ENCODE data around the gene ATAD1.
"Not testable (repeated sequence)": the region's sequence is repeated elsewhere in the genome, so short reads cannot be mapped to it uniquely, and the experiment has no call there.

Gene ATAD1

GRCh38 chr10:87845624-87845998, 27.6 kb upstream of the ATAD1 start:
- DNase-seq: no peak

DNA sequence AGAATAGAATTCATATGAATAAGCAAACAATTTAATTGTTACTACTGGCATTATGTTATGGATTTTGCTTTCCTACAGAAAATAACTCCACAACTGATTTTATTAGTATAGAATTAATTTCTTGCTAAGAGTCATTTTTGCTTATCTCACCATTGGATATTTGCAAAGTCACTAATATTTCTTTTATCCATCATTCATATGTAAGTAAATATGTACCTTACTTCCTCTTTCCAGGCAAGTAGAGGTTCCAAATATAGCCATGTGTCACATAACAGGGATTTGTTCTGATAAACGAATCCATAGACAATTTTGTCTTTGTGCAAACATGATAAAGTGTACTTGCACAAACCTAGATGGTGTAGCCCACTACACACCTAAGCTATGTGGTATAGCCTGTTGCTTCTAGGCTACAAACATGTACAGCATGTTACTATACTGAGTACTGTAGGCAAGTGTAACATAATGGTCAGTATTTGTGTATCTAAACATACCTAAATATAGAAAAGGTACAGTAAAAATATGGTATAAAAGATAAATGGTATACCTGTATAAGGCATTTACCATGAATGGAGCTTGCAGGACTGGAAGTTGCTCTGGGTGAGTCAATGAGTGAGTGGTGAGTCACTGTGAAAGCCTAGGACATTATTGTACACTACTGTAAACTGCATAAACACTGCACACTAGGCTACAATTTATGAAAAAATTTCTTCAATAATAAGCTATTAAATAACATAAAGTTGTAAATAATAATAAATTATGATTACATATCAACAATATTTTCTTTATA, 27.0 kb upstream of the ATAD1 start:
- no peak for DNase-seq

DNA sequence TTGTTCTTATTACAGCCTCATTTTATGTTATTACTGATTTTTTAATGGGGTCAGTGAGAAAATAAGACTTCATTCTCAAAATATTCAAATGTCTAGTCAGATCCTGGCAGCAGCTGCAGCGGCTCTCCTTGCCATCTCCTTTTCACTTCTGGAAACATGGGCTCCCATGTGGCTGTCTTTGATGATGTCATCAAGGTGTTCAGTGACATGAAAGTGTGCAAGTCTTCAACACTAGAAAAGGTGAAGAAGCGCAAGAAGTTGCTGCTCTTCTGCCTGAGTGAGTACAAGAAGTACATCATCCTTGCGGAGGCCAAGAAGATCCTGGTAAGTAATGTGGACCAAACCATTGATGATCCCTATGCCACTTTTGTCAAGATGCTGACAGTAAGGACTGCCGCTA, 25.7 kb upstream of the ATAD1 start:
- no peak for DNase-seq

DNA sequence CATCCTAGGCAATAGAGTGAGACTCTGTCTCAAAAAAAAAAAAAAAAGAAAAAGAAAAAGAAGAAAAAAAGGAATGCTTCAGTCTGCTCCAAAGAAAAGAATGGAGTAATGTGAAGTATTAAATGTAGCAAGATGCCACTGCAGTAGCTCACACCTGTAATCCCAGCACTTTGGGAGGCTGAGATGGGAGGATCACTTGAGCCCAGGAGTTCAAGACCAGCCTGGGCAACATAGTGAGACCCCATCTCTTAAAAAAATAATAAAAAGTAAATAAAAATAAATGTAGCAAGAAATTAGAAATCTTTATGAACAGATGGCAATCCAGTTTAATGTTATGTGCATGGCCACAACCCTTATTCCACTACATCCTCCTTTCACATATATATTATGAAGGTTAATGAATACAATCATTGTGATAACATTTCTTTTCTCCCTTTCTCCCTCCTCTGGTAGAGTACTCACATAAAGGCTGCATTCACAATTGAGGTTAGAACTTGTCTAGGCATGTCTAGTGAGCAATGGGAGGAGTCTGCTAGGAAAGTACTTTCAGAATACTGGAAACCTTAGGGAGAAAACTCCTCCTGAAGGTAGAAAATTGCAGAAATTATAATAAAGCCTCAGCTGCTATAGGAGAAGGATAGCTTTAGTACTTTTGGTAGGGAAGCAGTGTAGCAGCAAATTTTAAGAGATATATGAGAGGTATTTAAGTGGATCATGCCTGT, 24.9 kb upstream of the ATAD1 start:
- DNase-seq: no peak

DNA sequence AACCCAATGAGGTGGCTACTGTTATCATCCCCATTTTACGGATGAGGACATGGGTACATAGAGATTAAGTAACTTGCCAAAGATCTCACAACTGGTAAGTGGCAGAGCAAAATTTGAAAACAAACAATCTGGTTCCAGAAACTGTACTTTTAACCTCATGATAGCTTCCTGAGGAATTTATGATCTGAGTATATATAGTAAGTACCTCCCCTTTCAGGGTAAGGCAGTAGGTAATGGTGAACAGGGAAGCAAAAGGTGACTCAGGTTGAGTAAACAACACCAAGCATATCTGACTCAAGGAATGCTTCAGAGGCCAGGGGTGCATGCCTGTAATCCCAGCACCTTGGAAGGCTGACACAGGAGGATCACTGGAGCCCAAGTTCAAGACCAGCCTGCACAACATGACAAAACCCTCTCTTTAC, 24.2 kb upstream of the ATAD1 start:
- no peak for DNase-seq

DNA sequence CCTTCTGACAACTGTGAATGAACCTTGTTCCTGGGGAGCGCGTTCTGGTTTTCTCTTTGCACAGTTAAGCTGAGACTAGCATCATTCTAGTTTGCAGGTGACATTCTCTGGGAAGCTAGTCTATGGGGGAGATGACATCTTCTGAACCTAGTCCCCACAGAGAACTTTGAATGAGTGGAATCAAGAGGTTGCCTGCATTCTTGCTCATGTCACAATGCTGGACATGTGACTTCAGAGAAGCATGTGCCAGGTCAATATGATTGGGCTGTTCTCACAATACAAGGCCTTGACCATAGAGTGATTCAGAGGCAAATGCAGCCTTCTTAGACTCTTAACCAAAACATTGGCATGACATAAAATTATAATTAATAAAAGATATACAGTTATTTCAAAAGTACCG, 23.2 kb upstream of the ATAD1 start:
- DNase-seq: no peak

DNA sequence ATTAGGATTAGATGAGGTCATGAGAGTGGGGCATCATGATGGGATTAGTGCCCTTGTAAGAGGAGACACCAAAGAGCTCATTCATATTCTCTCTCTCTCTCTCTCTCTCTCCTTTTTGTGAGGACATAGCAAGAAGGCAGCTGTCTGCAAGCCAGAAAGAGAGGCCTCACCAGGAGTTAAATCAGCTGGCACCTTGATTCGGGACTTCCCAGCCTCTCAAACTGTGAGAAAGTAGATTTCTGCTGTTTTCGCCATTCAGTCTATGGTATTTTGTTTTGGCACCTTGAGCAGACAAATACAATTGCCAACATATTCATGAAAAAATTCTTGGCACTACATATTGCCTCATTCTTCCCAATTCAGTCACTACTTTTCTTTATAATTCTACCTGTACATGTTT, 20.6 kb upstream of the ATAD1 start:
- no peak for DNase-seq

DNA sequence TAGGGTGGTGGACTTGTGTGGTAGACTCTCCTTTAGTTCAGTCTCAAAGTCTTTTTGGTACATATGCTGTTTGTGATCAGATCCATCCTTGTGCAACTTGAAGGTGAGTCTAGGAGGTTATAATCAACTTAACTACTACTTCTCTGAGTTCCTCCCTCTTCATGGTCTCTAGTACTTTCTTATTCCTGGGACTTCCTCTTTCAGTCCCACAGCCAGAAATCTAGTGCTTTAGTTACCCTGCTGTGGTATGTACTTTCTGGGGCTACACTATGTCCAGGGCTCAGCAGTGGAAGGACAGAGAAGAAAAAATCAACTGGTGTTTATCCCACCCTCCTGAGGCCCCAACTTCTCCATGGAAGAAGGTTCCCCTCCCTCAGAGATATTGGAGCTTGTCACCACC, 19.4 kb upstream of the ATAD1 start:
- no peak for DNase-seq

DNA sequence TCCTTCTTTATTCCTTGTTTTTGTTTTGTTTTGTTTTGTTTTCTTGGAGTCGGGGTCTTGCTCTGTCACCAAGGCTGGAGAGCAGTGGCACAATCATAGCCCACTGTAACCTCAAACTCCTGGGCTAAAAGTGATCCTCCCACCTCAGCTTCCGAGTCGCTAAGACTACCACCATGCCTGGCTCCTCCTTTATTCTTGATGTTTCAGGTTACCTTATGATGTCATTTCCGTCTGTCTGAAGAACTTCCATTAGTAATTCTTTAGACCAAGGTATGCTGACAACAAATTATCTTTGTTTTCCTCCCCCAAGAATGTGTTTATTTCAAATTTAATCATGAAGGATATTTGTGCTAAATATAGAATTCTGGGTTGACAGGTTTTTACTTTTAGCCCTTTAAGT, 18.1 kb upstream of the ATAD1 start:
- DNase-seq: no peak

DNA sequence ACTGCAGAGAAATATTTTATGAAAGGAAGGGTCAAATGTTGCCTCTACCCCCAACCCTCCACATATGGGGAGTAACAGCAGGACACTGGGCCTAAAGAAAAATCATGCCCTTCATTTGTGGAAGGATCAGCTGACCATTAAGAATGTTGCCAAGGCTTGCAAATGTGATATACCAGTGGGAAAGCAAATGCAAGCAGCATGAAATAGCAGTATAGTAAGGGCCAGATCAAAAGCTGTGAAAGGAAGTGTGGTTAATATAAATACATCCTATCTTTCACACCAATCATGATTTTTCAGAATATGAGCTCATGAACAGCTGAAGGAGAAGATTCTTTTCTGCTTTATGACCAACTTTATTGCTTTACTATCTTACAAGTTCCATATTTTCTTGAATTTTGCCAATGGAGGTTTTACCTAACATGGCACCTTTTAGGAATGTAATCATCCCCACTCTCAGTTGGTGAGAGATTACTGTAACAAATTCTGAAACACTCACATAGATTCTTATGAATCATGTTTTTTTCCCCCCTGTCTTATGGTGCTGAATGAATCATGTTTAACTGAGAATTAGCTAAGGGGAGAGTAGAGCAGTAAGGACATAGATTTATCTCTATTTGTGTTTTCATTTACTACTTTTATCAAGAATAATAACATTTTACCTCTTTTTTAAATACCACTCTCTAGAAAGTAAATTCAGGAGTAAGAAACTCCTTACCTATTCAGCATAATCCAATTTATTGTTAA, 12.1 kb upstream of the ATAD1 start:
- DNase-seq: no peak

DNA sequence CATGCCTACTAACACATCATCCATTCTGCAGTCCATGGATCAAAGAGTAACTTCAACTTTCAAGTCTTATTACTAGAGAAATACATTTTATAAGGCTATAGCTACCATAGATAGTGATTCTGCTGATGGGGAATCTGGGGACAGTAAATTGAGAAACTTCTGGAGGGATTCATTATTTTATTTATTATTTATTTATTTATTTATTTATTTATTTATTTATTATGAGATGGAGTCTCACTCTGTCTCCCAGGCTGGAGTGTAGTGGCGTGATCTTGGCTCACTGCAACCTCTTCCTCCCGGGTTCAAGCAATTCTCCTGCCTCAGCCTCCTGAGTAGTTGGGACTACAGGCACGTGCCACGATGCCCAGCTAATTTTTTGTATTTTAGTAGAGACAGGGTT, 11.0 kb upstream of the ATAD1 start:
- DNase-seq: not testable (repeated sequence)

DNA sequence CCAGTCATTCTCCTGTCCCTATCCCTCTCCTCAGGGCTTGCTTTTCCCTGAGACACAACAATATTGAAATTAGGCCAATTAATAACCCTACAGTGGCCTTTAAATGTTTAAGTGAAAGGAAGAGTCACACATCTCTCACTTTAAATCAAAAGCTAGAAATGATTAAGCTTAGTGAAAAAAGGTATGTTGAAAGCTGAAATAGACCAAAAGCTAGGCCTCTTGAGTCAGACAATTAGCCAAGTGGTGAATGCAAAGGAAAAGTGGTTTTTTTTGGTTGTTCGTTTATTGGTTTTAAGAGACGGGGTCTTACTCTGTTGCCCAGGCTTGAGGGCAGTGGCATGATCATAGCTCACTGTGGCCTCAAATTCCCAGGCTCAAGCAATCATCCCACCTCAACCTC, 9.7 kb upstream of the ATAD1 start:
- DNase-seq: no peak

DNA sequence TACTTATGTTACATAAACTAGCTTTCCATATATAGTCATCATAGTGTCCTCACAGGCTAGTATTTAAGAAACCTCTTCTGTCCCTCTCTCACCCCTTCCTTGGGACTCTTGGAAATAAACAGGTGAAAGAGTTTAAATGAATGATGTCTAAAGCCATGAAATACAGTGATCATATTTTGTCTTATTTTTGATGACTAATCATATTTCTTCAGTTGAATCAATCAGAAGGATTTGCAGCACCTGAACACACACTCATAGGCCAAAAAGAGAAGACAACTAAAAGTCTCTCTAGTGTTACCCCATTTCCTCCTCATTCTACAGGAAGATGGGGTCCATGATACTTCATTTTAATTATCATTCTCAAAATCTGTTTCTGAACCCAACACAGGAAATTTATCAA, 8.6 kb upstream of the ATAD1 start:
- no peak for DNase-seq

DNA sequence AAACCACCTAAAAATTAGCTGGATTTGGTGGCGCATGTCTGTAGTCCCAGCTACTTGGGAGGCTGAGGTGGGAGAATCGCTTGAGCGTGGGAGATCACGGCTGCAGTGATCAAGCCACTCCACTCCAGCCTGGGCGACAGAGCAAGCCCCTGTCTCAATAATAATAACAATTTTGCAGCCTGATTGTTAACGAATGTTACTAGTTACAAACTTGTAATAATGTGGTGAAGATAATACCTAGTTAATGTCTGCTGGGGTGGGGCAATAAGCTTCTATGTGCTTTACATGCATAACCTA, 1.2 kb upstream of the ATAD1 start:
- DNase-seq: no peak

DNA sequence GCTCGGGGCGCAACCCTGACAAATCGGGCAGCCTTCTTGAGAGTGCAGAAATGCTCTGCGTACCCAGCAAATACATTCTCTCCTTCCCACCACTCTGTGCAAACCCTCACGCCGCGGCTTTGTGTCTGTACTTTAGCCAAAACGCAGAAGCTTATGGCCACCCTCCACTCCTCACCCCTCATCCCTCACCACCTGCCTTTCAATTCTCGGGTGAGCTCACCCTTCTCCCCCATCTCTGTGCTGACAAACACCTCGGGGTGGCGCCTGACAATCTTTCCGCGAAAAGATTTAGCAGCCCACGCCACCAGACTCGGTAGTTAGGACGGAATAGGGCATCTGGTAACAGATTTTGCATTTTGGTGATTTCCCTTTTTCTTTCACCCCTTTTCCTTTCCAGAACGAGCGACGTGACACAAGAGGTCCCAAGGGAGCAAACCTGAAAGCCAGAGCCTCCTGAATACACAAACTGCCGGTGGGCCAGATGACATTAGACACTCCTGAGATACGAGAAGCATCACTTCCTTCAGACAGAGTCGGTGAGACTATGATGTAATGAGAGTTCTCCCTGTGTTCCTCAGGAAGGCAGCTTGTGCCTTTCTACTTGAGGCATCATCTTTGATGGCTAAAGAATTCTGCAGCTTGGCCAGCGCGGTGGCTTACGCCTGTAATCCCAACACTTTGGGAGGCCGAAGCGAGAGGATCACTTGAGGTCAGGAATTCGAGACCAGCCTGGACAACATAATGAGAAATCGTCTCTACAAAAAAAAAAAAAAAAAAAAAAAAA, 671 bp upstream of the ATAD1 start:
- DNase-seq: peak; percentile 77

DNA sequence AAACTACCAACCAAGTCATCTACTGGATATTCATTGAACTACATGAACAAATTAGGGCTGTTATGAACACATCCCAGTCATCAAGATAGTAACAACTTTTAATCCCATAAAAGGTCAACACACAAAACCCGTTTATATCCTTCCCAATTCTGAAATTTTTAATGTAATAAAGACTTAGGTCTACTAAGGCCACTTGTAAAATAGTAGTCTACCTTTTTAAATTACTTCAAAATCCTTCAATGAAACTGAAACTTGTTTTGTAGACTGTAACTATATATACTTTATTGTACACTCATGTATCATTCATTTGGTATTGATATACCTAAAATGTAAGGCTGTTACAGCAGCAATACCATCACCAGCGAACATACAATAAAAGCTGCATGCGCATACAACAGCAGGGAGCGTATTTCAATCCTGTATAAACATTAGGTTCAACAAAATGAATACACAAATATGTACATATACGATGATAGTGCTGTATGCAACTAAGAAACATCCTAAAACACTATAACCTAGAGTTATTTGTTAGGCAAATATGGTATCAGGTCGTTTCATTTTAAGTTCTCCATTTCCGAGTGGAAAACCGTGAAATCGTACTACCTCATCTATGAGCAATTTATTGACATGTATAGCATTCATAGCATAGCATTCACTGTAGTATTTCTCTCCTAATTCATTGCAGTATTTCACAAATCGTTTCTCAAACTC, 973 bp downstream of the ATAD1 start:
- no peak for DNase-seq

- no peak for DNase-seq
Measured at GRCh38 chr10:87816163-87816897, 1.7 kb downstream of the ATAD1 start.

- DNase-seq: no peak
Measured at GRCh38 chr10:87804939-87805569, 13.0 kb downstream of the ATAD1 start.

GRCh38 chr10:87803831-87804230, 14.2 kb downstream of the ATAD1 start:
- DNase-seq: no peak

DNA sequence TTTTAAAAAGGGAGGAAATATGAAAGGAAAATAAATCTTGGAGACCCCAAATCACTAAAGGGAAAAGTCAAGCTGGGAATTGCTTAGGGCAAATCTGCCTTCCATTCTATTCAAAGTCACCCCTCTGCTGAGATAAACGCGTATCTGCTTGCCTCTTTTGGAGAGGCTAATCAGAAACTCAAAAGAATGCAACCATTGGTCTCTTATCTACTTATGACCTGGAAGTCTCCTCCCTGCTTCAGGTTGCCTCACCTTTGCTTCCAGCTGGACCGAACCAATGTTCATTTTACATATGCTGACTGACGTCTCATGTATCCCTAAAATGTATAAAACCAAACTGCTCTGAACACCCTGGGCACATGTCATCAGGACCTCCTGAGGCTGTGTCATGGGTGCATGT, 14.7 kb downstream of the ATAD1 start:
- DNase-seq: no peak

- DNase-seq: not testable (repeated sequence)
Measured at GRCh38 chr10:87801813-87802435, 16.1 kb downstream of the ATAD1 start.
